HCT116 (cell line): Measurements from ENCODE around the gene TCF7L2. TPM values are rescaled to one million over a fixed set of nuclear protein-coding genes. Genes with fewer than 3 reads are reported as not detected.

ENCODE experiments used
- ATAC-seq: fragments of 200-7000 bp; cut with Tn5 transposase; 2 replicates; pipeline ENCODE4 v1.9.1; 2020; ENCODE audit warnings: mild to moderate bottlenecking, moderate library complexity
- BruUV-seq: library from RNA; stranded (reverse); fragments of 400-500 nt; replicated peaks from 2 replicates; lab custom pipeline; 2021; lab: Mats Ljungman, UMichigan
- CTCF ChIA-PET: fragments of 300-600 bp; sonication (Branson Sonifier 250); formaldehyde crosslinking; loops from one replicate; lab custom pipeline; 2021; ENCODE audit warnings: antibody characterized with exemption; lab: Charles Lee
- POLR2A ChIA-PET: fragments of 300-600, 350-600 bp; sonication (Branson Sonifier 250); formaldehyde crosslinking; loops from one replicate; lab custom pipeline; 2021; ENCODE audit warnings: antibody characterized with exemption; lab: Charles Lee
- RAD21 ChIA-PET, 2 experiments: fragments of 300-600 bp; sonication (Branson Sonifier 250); formaldehyde crosslinking; loops; one replicate each; lab custom pipeline; 2023; ENCODE audit warnings: low total read pairs in 2 of 2; ENCODE audit not compliant: uncharacterized antibody in 2 of 2, unreplicated experiment in 2 of 2, low non-redundant PET in 1 of 2; lab: Charles Lee
- DNase-seq: peaks from one replicate; pipeline ENCODE4 v3.0.0-alpha.2; 2010; ENCODE audit warnings: low read depth, low spot score
- H2AFZ ChIP-seq: fragments of 200-600 bp; shearing (Covaris generic), sonication (generic); 2 replicates; pipeline ENCODE4 v1.6.1; 2017; ENCODE audit warnings: low read depth, mixed run types, mixed read lengths, antibody characterized with exemption, low read length; ENCODE audit not compliant: poor library complexity, severe bottlenecking
- H3K27ac ChIP-seq: 2 replicates; pipeline ENCODE4 v1.5.1; 2012; ENCODE audit warnings: low read depth, low read length
- H3K27me3 ChIP-seq: fragments of 200-600 bp; sonication (generic); 2 replicates; pipeline ENCODE4 v1.6.1; 2016; ENCODE audit warnings: mixed run types, low read length, mixed read lengths; ENCODE audit not compliant: insufficient read depth
- H3K36me3 ChIP-seq, 2 experiments: fragments of 200-500 bp in 1 of 2; fragments of 200-600 bp in 1 of 2; sonication (Bioruptor generic) in 1 of 2; sonication (generic) in 1 of 2; 2 replicates each; pipeline versions ENCODE4 v1.5.1 to v1.6.1; 2014 to 2016; ENCODE audit warnings: low read length in 2 of 2, inconsistent platforms in 1 of 2, mixed read lengths in 1 of 2, mixed run types in 1 of 2; ENCODE audit not compliant: insufficient read depth in 2 of 2, control insufficient read depth in 1 of 2
- H3K4me1 ChIP-seq, 2 experiments: fragments of 200-600 bp in 1 of 2; sonication (generic) in 1 of 2; 2 replicates each; pipeline versions ENCODE4 v1.5.1 to v1.6.1; 2012 to 2017; ENCODE audit warnings: low read length in 2 of 2, inconsistent platforms in 1 of 2, mild to moderate bottlenecking in 1 of 2, mixed read lengths in 1 of 2, mixed run types in 1 of 2, moderate library complexity in 1 of 2; ENCODE audit not compliant: insufficient read depth in 2 of 2, control insufficient read depth in 1 of 2
- H3K4me2 ChIP-seq: fragments of 200-600 bp; sonication (generic); 2 replicates; pipeline ENCODE4 v1.6.1; 2017; ENCODE audit warnings: mixed run types, low read length, mixed read lengths
- H3K4me3 ChIP-seq, 2 experiments: fragments of 200-600 bp in 1 of 2; sonication (generic) in 1 of 2; replicated peaks in 1 of 2; 2 replicates each; pipeline ENCODE4 v1.5.1; 2011 to 2016; ENCODE audit warnings: low read length in 2 of 2, control low read depth in 1 of 2, low read depth in 1 of 2, mild to moderate bottlenecking in 1 of 2, mixed read lengths in 1 of 2, mixed run types in 1 of 2
- H3K79me2 ChIP-seq: fragments of 200-600 bp; sonication (generic); 2 replicates; pipeline ENCODE4 v1.6.1; 2017; ENCODE audit warnings: mild to moderate bottlenecking, mixed run types, low read length, moderate library complexity, mixed read lengths; ENCODE audit not compliant: insufficient read depth
- H3K9ac ChIP-seq: fragments of 200-600 bp; sonication (generic); 2 replicates; pipeline ENCODE4 v1.6.1; 2016; ENCODE audit warnings: low read length, mixed read lengths
- H3K9me2 ChIP-seq: fragments of 200-600 bp; sonication (generic), shearing (Covaris generic); 2 replicates; pipeline ENCODE4 v1.6.1; 2017; ENCODE audit warnings: mixed run types, mild to moderate bottlenecking, moderate library complexity; ENCODE audit not compliant: insufficient read depth
- H3K9me3 ChIP-seq, 2 experiments: fragments of 200-500 bp in 1 of 2; fragments of 200-600 bp in 1 of 2; sonication (Bioruptor generic) in 1 of 2; sonication (generic) in 1 of 2; 2 replicates each; pipeline ENCODE4 v1.6.1; 2014 to 2017; ENCODE audit warnings: low read length in 2 of 2, mixed read lengths in 2 of 2, inconsistent platforms in 1 of 2, low read depth in 1 of 2, mild to moderate bottlenecking in 1 of 2, mixed run types in 1 of 2, moderate library complexity in 1 of 2; ENCODE audit not compliant: control insufficient read depth in 1 of 2, insufficient read depth in 1 of 2
- H4K20me1 ChIP-seq: fragments of 200-600 bp; sonication (generic), shearing (Covaris generic); 2 replicates; pipeline ENCODE4 v1.6.1; 2017; ENCODE audit warnings: mixed run types, mild to moderate bottlenecking, moderate library complexity; ENCODE audit not compliant: insufficient read depth
- CEBPB ChIP-seq: IDR thresholded peaks from 2 replicates; pipeline ENCODE4 v1.6.1; 2012; ENCODE audit warnings: low read depth
- ELF1 ChIP-seq: IDR thresholded peaks from 2 replicates; pipeline ENCODE4 v1.6.1; 2012; ENCODE audit warnings: low read depth, borderline replicate concordance
- EZH2 ChIP-seq: fragments of 200-600 bp; sonication (generic); IDR thresholded peaks from 2 replicates; pipeline ENCODE4 v1.6.1; 2017; ENCODE audit warnings: antibody characterized with exemption, mixed run types
- EZH2phosphoT487 ChIP-seq: fragments of 200-600 bp; IDR thresholded peaks from 2 replicates; pipeline ENCODE4 v1.6.1; 2018; ENCODE audit warnings: antibody characterized with exemption, borderline replicate concordance
- FOSL1 ChIP-seq: IDR thresholded peaks from 2 replicates; pipeline ENCODE4 v1.6.1; 2012; ENCODE audit warnings: low read depth
- JUND ChIP-seq: IDR thresholded peaks from 2 replicates; pipeline ENCODE4 v1.6.1; 2012
- POLR2A ChIP-seq: IDR thresholded peaks from 2 replicates; pipeline ENCODE4 v1.7.0; 2011; ENCODE audit warnings: borderline replicate concordance; ENCODE audit not compliant: insufficient read depth, insufficient read length; ENCODE audit errors: extremely low read depth
- POLR2AphosphoS5 ChIP-seq: IDR thresholded peaks from 2 replicates; pipeline ENCODE4 v1.6.1; 2011; ENCODE audit warnings: mild to moderate bottlenecking, low read depth, low read length, moderate library complexity
- RAD21 ChIP-seq: IDR thresholded peaks from 2 replicates; pipeline ENCODE4 v1.6.1; 2012; ENCODE audit warnings: low read depth, mild to moderate bottlenecking
- SIN3A ChIP-seq: IDR thresholded peaks from 2 replicates; pipeline ENCODE4 v1.6.1; 2012; ENCODE audit warnings: low read depth
- SP1 ChIP-seq: IDR thresholded peaks from 2 replicates; pipeline ENCODE4 v1.6.1; 2012; ENCODE audit warnings: low read depth
- SRF ChIP-seq: IDR thresholded peaks from 2 replicates; pipeline ENCODE4 v1.6.1; 2012; ENCODE audit warnings: low read depth
- TCF7L2 ChIP-seq: IDR thresholded peaks from 2 replicates; pipeline ENCODE4 v1.7.0; 2011; ENCODE audit warnings: borderline replicate concordance, inconsistent platforms; ENCODE audit not compliant: insufficient read depth, insufficient read length; ENCODE audit errors: extremely low read depth
- YY1 ChIP-seq: IDR thresholded peaks from 2 replicates; pipeline ENCODE4 v1.6.1; 2011; ENCODE audit warnings: low read length, low read depth, moderate library complexity, mild to moderate bottlenecking; ENCODE audit not compliant: insufficient replicate concordance; ENCODE audit errors: extremely low read depth
- ZFX ChIP-seq: fragments of 450-650 bp; IDR thresholded peaks from 2 replicates; pipeline ENCODE4 v1.6.1; 2017
- ZNF274 ChIP-seq: fragments of 200-500 bp; sonication (Bioruptor generic); IDR thresholded peaks from 2 replicates; pipeline ENCODE4 v1.6.1; 2014; ENCODE audit warnings: mild to moderate bottlenecking, low read depth, low read length, inconsistent platforms
- intact Hi-C: fragments of 100-400 bp; cut with micrococcal nuclease; formaldehyde crosslinking; loops from 2 replicates; pipeline ENCODE4 v1.10.0; 2022
- total RNA-seq: library from RNA; stranded (reverse); gene quantifications from one replicate; pipeline ENCODE4 v1.2.1, GENCODE V29; 2021; ENCODE audit not compliant: unreplicated experiment
- TF ChIP-seq, protein P1 (sequence below): IDR thresholded peaks from 2 replicates; pipeline ENCODE4 v1.6.1; 2012
- TF ChIP-seq, protein P2 (sequence below): IDR thresholded peaks from 2 replicates; pipeline ENCODE4 v1.6.1; 2012
- TF ChIP-seq, protein P3 (sequence below): IDR thresholded peaks from 2 replicates; pipeline ENCODE4 v1.6.1; 2011; ENCODE audit warnings: mild to moderate bottlenecking, low read length, moderate library complexity; ENCODE audit not compliant: insufficient replicate concordance; ENCODE audit errors: extremely low read depth
- TF ChIP-seq, protein P4 (sequence below): IDR thresholded peaks from 2 replicates; pipeline ENCODE4 v1.6.1; 2012; ENCODE audit warnings: low read depth

The TCF7L2 gene
- total RNA-seq, 1 experiment from 2014 or later = 164 TPM

DNA sequence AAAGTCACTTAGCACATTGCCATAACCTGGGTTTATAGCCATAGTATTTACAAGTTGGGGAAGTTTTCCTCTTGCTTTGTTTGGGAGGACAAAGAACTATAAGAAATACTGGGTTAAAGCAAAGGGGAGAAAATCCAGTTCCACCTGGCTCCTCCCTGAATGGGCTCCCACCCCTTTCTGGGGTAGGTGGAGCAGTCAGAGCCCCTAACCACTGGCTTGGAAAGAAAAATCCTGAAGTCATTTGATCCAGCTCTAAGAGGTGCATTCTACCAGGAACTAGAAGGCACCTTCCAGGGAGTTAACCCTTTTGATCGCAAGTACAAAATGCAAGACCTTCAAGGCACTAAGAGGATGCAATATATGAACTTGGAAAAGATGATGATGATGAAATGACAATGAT is 31.3 kb upstream of the TCF7L2 start (continued):
- TF ChIP-seq, protein P1, sequence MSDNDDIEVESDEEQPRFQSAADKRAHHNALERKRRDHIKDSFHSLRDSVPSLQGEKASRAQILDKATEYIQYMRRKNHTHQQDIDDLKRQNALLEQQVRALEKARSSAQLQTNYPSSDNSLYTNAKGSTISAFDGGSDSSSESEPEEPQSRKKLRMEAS = no peak
- TF ChIP-seq TCF7L2 = no peak
- TF ChIP-seq POLR2A = no peak
- no peak for TF ChIP-seq JUND
- TF ChIP-seq, protein P2, sequence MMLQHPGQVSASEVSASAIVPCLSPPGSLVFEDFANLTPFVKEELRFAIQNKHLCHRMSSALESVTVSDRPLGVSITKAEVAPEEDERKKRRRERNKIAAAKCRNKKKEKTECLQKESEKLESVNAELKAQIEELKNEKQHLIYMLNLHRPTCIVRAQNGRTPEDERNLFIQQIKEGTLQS = no peak

DNA sequence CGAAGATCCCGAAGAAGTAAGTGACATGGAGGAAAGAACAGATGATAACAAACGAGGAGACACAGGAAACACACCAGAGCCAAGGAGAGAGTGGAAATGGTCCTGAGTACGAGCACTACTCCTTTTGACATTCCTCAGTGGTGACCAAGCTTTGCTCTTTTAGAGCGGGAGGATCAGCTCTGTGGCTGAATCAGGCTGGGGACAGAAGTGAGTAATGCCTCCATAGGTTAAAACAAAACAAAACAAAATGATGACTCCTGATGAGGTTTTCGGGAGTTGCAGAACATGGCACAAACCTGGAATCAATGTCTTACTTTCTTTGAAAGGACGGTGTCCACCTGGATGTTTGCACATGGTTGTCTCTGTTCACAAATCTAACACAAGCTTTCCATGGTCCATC is 30.3 kb upstream of the TCF7L2 start:
- DNase-seq (peak; percentile 63), ATAC-seq (peak; percentile 76)
- intact Hi-C loops = no loop called here
- no TSS peak for BruUV-seq
- RAD21 ChIA-PET = interaction anchor here in 1 of 2 experiments (0.6 kb wide), 1 partner anchor 30 kb away, joined by 3 read pairs; the partner anchor contains the start of gene TCF7L2
- POLR2A ChIA-PET = no interaction called here
- Histone ChIP-seq H3K79me2 (no peaks in the 10 kb centered on the region), H3K27ac (no peak overlapping the region), H3K9me3 (no peaks in the 10 kb centered on the region), H3K4me1 (peaks cover 29 to 38% of the 10 kb centered on the region in 2 experiments), H4K20me1 (no peaks in the 10 kb centered on the region), H3K9ac (no peak overlapping the region), H3K4me3 (peak overlapping the region in 1 of 2 experiments; percentile 3; a peak in 1 of 4 replicates), H3K9me2 (no peaks in the 10 kb centered on the region), H3K36me3 (no peaks in the 10 kb centered on the region), H2AFZ (no peak overlapping the region), H3K27me3 (no peaks in the 10 kb centered on the region), H3K4me2 (peak overlapping the region; percentile 59)
- CTCF ChIA-PET = no interaction called here
- TF ChIP-seq EZH2phosphoT487 (no peak), RAD21 (no peak), SRF (0 out of 2 replicates have a peak, but pooled peaks have one; percentile 30), POLR2AphosphoS5 (no peak), SP1 (peak; percentile 65), ZFX (no peak), FOSL1 (peak; percentile 82), ELF1 (no peak), CEBPB (0 out of 2 replicates have a peak, but pooled peaks have one; percentile 40), ZNF274 (no peak), EZH2 (no peak), SIN3A (peak; percentile 43; the same call in 1 of the 2 replicates), YY1 (peak; percentile 7), POLR2A (no peak)
- TF ChIP-seq, protein P3, sequence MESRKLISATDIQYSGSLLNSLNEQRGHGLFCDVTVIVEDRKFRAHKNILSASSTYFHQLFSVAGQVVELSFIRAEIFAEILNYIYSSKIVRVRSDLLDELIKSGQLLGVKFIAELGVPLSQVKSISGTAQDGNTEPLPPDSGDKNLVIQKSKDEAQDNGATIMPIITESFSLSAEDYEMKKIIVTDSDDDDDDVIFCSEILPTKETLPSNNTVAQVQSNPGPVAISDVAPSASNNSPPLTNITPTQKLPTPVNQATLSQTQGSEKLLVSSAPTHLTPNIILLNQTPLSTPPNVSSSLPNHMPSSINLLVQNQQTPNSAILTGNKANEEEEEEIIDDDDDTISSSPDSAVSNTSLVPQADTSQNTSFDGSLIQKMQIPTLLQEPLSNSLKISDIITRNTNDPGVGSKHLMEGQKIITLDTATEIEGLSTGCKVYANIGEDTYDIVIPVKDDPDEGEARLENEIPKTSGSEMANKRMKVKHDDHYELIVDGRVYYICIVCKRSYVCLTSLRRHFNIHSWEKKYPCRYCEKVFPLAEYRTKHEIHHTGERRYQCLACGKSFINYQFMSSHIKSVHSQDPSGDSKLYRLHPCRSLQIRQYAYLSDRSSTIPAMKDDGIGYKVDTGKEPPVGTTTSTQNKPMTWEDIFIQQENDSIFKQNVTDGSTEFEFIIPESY = no peak
- TF ChIP-seq, protein P4, sequence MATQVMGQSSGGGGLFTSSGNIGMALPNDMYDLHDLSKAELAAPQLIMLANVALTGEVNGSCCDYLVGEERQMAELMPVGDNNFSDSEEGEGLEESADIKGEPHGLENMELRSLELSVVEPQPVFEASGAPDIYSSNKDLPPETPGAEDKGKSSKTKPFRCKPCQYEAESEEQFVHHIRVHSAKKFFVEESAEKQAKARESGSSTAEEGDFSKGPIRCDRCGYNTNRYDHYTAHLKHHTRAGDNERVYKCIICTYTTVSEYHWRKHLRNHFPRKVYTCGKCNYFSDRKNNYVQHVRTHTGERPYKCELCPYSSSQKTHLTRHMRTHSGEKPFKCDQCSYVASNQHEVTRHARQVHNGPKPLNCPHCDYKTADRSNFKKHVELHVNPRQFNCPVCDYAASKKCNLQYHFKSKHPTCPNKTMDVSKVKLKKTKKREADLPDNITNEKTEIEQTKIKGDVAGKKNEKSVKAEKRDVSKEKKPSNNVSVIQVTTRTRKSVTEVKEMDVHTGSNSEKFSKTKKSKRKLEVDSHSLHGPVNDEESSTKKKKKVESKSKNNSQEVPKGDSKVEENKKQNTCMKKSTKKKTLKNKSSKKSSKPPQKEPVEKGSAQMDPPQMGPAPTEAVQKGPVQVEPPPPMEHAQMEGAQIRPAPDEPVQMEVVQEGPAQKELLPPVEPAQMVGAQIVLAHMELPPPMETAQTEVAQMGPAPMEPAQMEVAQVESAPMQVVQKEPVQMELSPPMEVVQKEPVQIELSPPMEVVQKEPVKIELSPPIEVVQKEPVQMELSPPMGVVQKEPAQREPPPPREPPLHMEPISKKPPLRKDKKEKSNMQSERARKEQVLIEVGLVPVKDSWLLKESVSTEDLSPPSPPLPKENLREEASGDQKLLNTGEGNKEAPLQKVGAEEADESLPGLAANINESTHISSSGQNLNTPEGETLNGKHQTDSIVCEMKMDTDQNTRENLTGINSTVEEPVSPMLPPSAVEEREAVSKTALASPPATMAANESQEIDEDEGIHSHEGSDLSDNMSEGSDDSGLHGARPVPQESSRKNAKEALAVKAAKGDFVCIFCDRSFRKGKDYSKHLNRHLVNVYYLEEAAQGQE = no peak
- TF ChIP-seq, protein P2 = no peak
- TF ChIP-seq, protein P1 = no peak
